G401.6 (cell line): ENCODE measurements around the gene SFPQ.
A peak's percentile ranks its signal among the peaks of the same experiment; 100 is the strongest.
"Not testable (repeated sequence)": the region's sequence is repeated elsewhere in the genome, so short reads cannot be mapped to it uniquely, and the experiment has no call there.

Experiments
- FAIRE-seq: peaks from 2 replicates; lab custom pipeline; 2012; peaks lifted over from hg19 to GRCh38; lab: Jason Lieb, UNC

The SFPQ gene

GRCh38 chr1:35187816-35188342 is 5.1 kb downstream of the SFPQ start:
- FAIRE-seq, result no peak

DNA sequence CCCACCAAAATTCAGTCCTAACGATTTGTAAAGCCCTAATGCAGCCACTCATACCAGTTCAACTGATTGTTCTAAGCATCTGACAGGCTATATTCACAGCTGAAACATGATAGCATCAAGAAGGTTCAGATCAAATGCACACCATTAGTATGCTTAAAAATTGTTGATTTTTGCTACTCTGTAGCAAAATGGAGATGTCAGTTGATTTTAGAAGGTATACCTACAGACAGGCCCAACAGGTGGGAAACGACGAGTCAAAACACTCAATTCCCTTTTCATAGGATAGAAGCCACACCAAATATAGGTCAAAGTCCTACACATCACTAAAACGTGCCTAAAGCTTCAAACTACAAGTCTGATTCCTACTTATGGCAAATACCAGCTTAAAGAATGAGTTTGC is 6.7 kb downstream of the SFPQ start:
- no peak for FAIRE-seq

DNA sequence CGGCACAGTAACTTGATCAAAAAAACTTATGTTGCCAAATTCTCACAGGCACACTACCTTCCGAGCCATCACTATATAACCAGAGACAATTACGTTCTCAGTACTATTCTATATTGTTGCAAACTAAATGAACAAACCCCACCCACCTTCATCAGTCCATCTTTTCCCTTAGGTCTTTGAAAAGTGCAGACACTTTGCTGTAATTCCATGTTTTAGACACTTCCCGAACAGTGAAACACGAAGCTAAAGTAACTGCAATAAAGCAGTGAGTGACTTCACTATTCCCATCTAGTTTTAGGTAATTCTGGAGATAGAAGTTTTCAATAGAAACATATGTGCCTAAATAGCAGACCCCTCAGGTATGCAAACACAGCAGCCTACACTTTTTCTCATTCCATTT is 7.7 kb downstream of the SFPQ start:
- no peak for FAIRE-seq

DNA sequence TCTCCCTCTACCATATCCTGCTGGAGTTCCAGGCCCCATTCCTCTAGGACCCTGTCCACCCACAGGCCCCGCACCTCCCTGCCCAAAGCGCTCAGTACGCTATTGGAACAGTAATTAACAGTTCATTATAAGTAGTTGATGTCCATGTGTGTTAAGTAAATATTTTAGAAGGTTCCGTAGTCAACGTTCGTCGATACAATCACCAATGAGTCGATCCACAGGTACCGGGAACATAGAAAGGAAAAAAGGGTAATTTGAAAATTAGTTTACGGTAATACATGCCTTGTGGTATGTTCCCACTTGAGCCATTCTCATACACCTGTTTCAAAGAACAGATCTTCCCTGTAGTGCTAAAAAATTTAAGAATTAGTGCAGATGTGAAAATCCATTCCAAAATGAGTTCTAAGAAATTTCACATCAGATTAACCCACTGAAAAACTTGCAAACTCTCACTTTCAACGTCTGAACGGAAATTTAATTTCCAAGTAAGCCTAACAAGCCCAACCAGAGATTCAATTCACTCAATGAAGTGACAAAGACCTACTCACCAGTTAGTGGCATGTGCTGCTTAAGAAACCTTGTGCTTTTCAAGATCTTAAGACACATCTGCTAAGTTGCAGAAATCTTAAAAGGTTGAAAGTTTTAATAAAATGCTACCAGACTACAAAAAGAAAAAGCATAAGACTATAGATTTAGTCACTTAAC is 8.3 kb downstream of the SFPQ start:
- no peak for FAIRE-seq

DNA sequence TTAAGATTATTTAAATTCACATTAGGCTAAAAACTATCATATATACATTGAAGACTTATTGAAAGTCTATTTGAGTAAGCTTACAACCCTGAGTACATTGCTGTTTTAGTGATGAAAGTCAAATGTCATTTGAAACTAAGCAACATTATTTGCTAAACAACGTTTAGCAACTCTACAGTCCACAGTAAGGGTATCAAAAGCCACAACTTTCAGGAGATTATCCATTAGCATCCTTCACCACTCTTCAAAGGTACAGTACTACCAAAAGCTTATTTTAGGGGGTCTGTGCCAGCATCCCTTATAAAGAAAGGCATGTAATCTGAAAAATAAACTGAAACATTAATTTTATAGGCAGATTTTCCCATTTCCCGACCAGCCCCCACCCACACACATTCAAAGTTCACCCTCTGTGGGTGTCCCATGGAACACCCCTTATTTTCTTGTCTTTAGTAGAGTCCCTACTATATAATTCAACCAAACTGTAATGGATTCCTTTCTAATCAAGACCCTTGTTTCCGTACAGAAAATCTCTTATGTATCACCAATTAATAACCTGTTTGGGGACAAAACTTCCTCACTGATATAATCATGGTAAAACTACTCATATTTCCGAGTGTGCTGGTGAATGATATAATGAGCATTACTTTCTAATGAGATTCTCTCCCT is 11.0 kb downstream of the SFPQ start:
- FAIRE-seq, result no peak

- FAIRE-seq, result no peak
Observed at GRCh38 chr1:35180776-35181374, 12.1 kb downstream of the SFPQ start.

DNA sequence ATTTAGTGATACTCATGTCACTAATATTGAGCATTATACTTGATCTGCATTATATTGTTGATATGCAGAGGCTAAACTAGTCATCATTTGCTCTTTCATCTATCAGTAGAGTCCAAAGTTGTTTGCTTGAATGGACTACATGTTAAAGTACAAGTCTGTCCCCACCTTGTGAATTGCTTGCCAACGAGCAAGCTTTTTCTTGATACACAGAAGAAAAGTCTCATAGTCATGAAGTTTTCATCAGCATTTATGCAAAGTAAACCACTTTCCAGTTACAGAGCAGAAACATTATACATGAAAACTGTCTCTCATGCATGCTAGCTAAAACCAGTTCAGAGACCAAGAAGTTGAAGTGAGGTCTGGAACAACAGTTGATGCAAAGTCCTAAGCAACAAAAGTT is 13.0 kb downstream of the SFPQ start:
- no peak for FAIRE-seq

GRCh38 chr1:35178874-35179380 is 14.0 kb downstream of the SFPQ start:
- FAIRE-seq, result no peak

DNA sequence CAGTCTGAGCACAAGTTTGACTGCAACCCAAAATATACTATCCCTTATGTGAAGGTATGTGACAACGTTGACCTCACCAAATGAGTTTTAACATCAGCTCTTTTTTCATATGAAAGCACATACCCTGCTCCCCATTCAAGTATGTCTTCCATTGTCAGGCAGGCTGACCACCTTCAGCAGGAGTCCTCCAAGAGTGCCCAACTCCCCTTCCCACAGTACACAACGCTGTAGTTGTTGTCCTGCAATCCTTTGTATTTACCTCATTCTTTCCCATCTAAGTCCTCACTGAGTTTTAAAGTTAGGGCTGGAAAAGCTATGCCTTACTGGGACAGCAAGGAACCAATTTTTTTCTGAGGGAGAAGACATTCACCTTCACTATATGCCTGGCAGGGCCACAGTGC is 14.7 kb downstream of the SFPQ start:
- FAIRE-seq, result no peak

DNA sequence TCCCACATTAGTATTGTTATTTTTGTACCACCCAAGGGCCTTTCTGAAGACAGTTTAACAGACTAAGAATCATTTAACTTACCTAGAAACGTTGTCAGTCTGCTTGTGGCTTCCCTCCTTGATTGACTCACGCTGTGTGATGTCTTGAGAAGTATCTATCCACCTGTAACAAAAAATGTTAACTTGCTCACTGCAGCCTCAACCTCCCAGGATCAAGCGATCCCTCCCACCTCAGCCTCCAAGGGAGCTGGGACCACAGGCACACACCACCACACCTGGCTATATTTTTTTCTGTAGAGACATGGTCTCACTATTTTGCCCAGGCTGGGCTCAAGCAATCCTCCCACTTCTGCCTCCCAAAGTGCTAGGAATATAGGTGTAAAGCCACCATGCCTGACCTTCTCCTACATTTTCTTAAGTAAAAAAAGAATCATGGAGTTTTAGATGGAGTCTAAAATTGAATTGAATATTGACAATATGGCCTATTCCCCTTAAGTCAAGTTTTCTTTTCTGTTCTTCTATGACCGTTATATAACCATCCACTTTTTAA is 15.6 kb downstream of the SFPQ start:
- FAIRE-seq, result no peak

DNA sequence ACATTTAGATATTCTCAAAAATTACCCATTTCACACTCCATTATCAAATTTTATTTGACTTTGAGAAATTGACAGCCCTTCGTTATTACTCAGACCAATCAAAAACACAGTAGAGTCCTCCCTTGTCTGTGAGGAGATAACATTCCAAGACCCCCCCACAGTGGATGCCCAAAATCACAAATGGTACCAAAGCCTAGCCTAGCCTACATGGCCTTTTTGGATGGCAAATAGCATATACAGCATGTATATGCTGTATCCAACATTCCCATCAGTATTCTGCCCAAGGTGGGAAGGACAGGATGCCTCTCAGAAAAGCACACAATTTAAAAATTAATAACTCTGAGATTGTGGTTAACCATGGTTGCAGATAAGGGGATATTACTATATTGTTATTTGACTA is 17.3 kb downstream of the SFPQ start:
- no peak for FAIRE-seq

- FAIRE-seq, result no peak
Observed at GRCh38 chr1:35175098-35175576, 17.8 kb downstream of the SFPQ start.

- peak; percentile 71 for FAIRE-seq
Observed at GRCh38 chr1:35173909-35174540, 18.9 kb downstream of the SFPQ start.

GRCh38 chr1:35173491-35173890 is 19.5 kb downstream of the SFPQ start:
- no peak for FAIRE-seq

- FAIRE-seq, result no peak
Observed at GRCh38 chr1:35172022-35172421, 20.9 kb downstream of the SFPQ start.

- FAIRE-seq, result no peak
Observed at GRCh38 chr1:35171579-35171978, 21.4 kb downstream of the SFPQ start.

DNA sequence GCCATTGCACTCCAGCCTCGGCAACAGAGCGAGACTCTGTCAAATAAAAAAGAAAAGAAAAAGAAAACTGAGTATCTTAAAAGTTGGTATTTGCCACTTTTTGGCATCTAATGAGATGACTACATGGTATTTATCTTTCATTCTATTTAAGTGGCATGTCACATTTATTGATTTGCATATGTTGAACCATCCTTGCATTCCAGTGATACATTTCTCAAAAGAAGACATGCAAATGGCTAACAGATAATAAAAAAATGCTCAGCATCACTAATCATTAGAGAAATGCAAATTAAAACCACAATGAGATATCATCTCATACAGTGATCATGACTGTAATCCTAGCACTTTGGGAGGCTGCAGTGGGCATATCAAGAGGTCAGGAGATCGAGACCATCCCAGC is 28.1 kb downstream of the SFPQ start:
- no peak for FAIRE-seq

- no peak for FAIRE-seq
Observed at GRCh38 chr1:35151220-35151619, 41.7 kb downstream of the SFPQ start.

GRCh38 chr1:35145892-35146549 is 46.9 kb downstream of the SFPQ start:
- FAIRE-seq, result not testable (repeated sequence)

DNA sequence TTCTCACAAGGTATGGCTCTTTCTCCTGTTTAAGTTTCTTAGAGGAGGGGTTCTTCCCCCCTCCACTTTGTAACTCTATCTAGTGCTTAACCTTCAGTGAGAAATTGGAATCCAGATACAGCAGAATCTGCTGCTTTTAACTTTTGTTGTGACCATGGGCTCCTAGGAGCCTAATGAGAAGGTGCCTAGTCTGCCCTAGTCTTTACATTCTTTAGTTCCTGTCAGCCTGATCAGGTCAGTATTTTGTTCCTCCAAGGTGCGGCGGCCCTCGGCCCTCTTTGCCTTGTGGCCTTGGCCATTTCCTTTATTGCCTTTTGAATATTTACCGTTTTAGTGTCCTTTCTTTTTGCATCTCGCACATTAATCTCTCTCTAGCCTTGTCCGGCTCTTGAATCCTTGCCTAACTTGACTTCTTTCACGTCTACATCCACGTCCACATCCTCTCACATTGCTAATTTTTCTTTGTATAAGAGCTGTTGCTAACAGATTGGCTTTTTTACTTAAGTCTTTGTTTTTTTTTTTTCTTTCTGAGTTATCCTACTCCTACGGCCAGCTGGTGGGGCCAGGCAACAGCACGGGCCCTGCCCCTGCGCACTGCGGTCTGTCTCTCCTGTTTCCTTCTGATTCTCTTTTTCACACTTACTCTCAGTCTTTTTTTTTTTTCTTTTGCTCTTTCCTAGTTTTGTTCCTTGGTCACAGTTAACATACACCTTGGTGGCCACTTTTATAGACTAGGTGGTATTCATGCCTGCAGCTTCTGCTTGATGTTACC is 49.0 kb downstream of the SFPQ start:
- FAIRE-seq, result no peak

DNA sequence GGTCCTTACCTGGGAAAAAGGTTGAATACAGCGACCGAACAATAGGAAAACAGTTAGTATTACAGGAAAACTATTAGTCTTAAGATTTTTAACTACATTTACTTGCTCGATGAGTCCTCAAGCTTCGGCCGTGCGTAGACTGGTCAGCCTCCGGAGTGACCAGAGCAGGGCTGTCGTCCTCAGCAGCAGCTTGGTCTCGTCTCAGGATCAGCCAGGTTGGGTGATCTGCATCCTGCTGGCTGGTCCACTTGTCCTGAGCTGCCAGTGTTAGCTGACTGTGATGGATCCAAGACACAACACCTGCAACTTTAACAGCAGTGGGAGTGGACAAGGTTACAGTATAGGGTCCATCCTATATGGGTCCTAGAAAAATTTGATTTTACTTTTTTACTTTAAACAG is 50.2 kb downstream of the SFPQ start:
- not testable (repeated sequence) for FAIRE-seq
